Measurements from ENCODE around the gene SLCO4A1.

Gene SLCO4A1

GRCh38 chr20:62606551-62607201, 35.6 kb upstream of the SLCO4A1 start:
- DNase-seq: peak; percentile 63

- DNase-seq: no peak
These were observed 34.7 kb upstream of the SLCO4A1 start for GRCh38 chr20:62607366-62608217.

GRCh38 chr20:62608218-62608565, 34.1 kb upstream of the SLCO4A1 start:
- no peak for DNase-seq

GRCh38 chr20:62609279-62609720, 33.0 kb upstream of the SLCO4A1 start:
- DNase-seq: no peak

GRCh38 chr20:62609811-62610757, 32.2 kb upstream of the SLCO4A1 start:
- no peak for DNase-seq

DNA sequence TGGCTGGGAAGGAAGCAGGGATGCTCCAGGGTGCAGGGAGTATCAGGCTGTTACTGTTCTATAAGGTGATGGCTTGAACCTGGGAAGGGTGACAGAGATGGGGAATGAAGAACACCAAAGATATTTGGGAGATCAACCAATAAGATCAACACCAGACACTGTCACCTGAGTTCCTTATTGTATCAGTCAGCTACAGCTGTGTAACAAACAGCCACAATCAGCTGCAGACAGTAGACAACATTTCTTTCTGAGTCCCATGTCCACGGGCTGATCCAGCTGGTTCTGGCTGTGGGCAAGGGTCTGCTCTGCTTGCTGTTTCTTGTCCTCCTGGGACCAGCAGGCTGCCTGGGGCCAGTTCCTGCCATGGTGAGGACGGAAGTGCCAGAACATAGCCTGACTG, 31.3 kb upstream of the SLCO4A1 start:
- DNase-seq: no peak

DNA sequence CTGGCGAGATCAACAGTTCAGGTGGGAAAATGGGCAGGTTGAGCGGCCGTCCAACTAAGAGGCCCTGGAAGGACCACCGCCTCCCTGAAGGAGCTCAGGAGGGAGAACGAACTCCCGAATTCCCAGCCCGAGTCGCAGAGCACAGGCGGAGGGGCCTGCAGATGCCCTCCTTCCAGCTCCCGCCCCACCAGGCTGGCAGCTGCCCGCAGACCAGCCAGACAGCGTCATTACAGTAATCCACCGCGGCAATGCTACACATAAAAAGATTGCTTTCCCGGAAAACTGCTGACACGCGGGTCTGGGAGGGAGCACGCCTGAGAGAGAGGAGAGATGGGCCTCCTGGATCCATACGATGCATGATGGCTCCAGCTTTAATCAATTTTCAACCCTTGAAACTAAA, 30.5 kb upstream of the SLCO4A1 start:
- no peak for DNase-seq

DNA sequence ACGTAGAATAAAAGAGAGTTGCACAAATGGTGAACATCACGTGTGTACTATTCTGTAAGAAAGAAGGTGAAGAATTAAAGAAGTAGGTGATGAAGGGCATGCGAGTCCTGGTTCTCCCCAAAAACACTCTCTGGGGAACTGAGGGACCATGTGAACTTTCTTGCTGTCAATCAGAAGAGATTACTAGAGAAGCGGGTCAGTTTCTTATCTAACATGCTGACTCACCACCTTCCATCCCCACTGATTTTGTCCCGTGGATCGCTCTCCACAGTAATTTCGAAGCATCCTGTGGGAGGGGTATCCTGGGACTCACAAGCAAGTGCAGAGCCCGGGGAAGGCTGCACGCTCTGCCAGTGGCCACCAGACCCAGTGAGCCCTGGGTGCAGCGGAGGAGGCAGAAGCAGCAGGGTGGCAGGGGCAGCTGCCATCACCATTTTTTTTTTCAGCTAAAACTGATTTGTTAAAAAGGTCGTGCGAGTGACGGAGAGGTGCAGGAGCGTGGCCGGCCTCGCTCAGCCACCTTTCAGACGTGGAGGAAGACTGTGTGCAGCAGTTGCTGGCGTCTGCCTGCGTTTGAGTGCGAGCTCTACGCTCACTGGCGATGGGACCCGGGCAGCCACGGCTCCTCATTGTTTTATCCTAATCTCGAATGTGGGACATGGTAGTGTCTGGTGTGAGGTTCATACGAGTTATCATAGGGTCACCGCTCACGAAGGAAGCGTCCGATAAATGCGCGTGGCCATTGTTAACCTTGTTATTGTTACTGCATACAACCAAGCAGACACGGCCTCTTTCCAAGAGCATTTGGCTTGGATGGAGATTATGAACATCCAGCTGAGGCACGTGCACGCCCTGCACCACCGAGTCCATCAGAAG, 28.0 kb upstream of the SLCO4A1 start:
- DNase-seq: no peak

DNA sequence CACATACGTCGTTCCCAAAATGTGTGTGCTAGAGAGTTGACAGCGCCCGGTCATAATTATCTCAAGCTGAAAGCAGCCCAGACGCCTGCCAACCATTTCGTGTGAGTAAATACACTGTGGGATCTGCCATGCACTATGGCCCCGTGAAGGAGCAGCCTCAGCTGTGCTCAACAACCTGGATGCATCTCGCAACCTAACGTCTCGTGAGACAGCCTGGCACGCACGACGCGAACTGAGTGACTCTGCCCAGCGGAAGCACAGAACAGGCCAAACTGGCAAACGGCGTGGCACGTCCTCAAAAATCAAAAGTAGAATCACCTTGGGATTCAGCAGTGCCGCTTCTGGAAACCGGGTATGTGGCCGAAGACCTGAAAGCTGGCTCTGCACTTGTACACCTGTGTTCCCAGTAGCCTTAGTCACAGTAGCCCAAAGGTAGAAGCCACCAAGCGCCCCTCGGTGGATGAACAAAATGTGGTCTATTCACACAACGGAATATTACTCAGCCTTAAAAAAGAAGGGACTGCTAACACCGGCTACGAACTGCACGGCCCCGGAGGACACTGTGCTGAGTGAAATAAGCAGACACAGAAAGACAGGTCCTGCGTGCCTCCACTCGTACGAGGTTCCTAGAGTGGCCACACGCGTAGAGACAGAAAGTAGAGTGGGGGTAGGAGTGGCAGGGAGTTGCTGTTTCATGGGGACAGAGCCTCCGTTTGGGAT, 27.2 kb upstream of the SLCO4A1 start:
- DNase-seq: no peak

- DNase-seq: no peak
These were observed 26.5 kb upstream of the SLCO4A1 start for GRCh38 chr20:62615750-62616251.

DNA sequence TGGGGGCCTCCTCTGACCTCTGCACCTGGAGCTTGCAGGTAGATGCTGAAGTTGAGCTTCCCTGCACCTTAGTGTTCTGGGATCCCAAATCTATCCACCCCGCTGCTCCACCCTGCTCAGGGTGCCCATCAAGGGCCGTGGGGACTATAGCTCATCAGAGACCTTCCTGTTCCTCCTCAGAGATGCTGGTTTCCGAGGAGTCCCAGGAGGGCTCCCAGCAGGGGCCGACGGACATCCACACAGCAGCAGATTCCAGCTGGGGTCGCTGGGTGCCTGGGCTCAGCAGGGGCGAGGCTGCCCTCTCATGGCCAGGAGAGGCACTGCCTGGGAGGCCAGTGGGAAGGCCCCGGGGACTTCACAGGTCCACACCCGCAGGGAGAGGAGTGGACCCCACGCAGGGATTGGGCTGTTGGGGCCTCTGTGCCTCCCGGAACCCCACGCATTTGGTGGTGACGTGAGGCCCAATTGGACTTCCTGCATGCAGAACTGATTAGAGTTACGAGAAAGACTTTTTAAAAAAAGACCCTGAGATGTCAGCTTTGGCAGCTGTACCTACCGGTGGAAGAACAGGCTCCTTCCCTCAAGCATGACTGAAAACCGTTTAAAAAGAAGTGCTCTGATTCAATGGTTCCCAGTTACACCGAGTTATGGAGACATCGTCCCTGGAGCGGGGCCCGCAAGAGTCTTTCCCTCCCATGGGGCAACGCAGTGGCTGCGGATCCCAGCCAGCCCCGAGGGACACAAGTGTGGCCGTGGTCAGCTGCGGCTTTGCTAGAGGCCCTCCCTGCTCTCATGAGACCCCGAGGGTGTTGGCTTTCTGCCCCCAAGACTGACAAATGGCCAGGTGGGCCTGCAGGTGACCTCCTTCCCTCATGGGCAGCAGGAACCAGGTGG, 25.3 kb upstream of the SLCO4A1 start:
- DNase-seq: peak; percentile 65

DNA sequence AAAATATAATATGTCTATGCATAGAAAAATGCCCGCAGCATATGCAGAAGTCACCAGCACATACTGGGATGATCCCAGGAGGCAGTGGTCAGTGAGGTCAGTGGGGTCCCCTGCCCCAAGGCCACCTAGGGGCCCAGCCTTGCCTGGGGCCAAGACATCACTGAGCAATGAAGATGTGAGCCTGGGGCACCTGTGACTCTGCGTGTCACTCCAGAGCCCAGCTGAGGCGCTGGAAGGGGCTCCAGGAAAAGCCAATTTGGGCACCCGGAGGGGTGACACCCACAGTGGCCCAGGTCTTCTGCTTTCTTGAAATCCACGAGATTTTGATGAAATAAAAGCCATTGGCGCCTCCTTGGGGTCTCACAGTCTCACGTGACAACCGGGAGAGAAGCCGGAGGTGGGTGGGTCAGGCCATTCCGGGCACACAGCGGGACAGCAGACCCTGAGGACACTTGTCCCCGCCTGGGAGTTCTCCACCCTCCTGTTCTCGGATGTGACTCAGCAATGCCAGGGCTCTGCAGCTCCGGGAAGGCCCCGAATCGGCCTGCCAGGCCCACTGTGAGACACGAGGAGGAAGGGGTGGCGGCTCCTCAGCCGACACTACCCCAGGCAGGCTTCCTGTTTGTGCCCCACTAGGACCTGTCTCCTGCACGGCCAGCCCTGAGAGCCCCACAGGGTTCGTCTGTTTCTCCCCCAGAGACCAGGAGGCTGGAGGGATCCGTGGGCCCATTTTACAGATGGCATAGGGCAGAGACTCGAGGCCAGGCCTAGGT, 24.4 kb upstream of the SLCO4A1 start:
- DNase-seq: no peak

GRCh38 chr20:62618611-62619529, 23.4 kb upstream of the SLCO4A1 start:
- DNase-seq: no peak

DNA sequence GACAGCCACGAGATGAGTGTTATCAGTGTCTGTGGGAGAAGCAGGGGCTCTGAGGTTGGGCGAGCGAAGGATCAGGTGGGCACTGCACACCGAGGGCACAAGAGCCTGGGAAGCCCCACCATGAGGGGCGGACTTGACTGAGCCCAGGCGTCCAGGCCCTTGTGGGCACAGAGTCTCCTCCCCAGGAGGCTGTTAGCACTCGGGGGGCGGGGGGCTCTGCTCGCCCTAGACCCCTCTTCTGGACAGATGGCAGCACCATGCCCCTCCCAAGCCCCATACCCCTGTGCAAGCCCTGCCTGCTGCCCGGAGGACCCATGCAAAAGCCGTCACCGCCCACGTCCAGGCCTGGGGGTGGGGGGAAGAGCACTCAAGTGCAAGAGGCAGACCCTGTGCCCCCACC, 21.7 kb upstream of the SLCO4A1 start:
- no peak for DNase-seq

- DNase-seq: no peak
These were observed 20.8 kb upstream of the SLCO4A1 start for GRCh38 chr20:62621251-62622110.

DNA sequence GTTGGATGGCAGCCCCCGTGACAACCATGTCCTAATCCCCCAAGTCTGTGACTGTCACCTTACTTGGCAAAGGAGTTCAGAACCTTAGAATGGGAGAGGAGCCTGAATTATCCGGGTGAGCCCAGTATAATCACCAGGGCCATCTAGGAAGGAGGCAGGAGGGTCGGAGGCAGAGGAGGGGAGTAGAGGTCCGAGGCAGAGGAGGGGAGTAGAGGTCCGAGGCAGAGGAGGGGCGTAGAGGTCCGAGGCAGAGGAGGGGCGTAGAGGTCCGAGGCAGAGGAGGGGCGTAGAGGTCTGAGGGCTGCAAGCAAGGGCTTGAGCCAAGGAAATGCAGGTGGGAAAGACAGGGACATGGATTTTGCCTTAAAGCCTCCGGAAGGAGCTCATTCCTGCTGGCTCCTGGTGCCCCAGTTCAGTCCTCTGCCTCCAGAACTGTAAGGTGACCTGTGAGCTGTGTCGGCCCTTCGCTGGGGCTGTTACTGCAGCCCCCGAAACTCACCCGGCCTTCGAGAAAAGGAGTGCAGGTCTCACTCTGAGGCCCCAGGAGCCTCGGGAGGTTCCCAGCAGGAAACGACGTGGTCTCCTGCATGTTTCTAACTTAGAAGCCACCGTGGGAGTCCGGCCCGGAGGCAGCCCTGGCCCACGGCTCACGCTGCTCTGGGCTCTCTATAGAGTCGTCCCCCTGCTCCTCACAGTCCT, 20.0 kb upstream of the SLCO4A1 start:
- no peak for DNase-seq
